H4 (cell line): ENCODE results near the gene TRIM74. TPM values are rescaled to one million over a fixed set of nuclear protein-coding genes. Genes with fewer than 3 reads are reported as not detected.
"Not testable (repeated sequence)": the region's sequence is repeated elsewhere in the genome, so short reads cannot be mapped to it uniquely, and the experiment has no call there.

Source experiments
- DNase-seq: peaks from one replicate; pipeline ENCODE4 v3.0.0-alpha.2; 2015; ENCODE audit warnings: low spot score
- total RNA-seq: library from RNA; depleted of rRNA; stranded (reverse); fragments of >200 nt; shearing (Covaris generic); gene quantifications from 2 replicates; pipeline ENCODE4 v1.2.3, GENCODE V29; 2014; rRNA removed

Gene TRIM74
- total RNA-seq = not detected in 2 replicates

GRCh38 chr7:72968980-72969516 lies at the start of gene TRIM74:
TRIM74 (minus strand) TSS chr7:72969466; CDS start chr7:72966157, 3,309 bp downstream.
- DNase-seq = not testable (repeated sequence)

- DNase-seq = not testable (repeated sequence)
Observed at GRCh38 chr7:73006491-73006890, 37.2 kb upstream of the TRIM74 start.

- not testable (repeated sequence) for DNase-seq
Observed at GRCh38 chr7:73005693-73006447, 36.6 kb upstream of the TRIM74 start.

GRCh38 chr7:73005356-73005692 lies 36.1 kb upstream of the TRIM74 start:
- not testable (repeated sequence) for DNase-seq

GRCh38 chr7:72997887-72998468 lies 28.7 kb upstream of the TRIM74 start:
- DNase-seq = not testable (repeated sequence)

- not testable (repeated sequence) for DNase-seq
Observed at GRCh38 chr7:72997447-72997846, 28.2 kb upstream of the TRIM74 start.

- DNase-seq = not testable (repeated sequence)
Observed at GRCh38 chr7:72995484-72995883, 26.2 kb upstream of the TRIM74 start.

- not testable (repeated sequence) for DNase-seq
Observed at GRCh38 chr7:72990146-72990913, 21.1 kb upstream of the TRIM74 start.

- DNase-seq = not testable (repeated sequence)
Observed at GRCh38 chr7:72982084-72982483, 12.8 kb upstream of the TRIM74 start.

GRCh38 chr7:72980382-72980781 lies 11.1 kb upstream of the TRIM74 start:
- DNase-seq = not testable (repeated sequence)

GRCh38 chr7:72976434-72976833 lies 7.2 kb upstream of the TRIM74 start:
- not testable (repeated sequence) for DNase-seq

- DNase-seq = not testable (repeated sequence)
Observed at GRCh38 chr7:72975656-72976286, 6.5 kb upstream of the TRIM74 start.

GRCh38 chr7:72974781-72975180 lies 5.5 kb upstream of the TRIM74 start:
- DNase-seq = not testable (repeated sequence)

GRCh38 chr7:72971505-72971904 lies 2.2 kb upstream of the TRIM74 start:
- not testable (repeated sequence) for DNase-seq

- DNase-seq = not testable (repeated sequence)
Observed at GRCh38 chr7:72969688-72970087, 422 bp upstream of the TRIM74 start.

- DNase-seq = not testable (repeated sequence)
Observed at GRCh38 chr7:72966892-72967291, 2.4 kb downstream of the TRIM74 start.

GRCh38 chr7:72965186-72965975 lies 3.9 kb downstream of the TRIM74 start:
- not testable (repeated sequence) for DNase-seq

- DNase-seq = not testable (repeated sequence)
Observed at GRCh38 chr7:72963056-72963455, 6.2 kb downstream of the TRIM74 start.

GRCh38 chr7:72961346-72961650 lies 8.0 kb downstream of the TRIM74 start:
- DNase-seq = not testable (repeated sequence)

- DNase-seq = not testable (repeated sequence)
Observed at GRCh38 chr7:72960626-72961345, 8.5 kb downstream of the TRIM74 start.
